Testis (tissue), 3 donors: ENCODE data around the gene ANO6. TPM values are rescaled to one million over a fixed set of nuclear protein-coding genes. Genes with fewer than 3 reads are reported as not detected.

Experiments used
- DNase-seq: peaks from one replicate; pipeline ENCODE4 v3.0.0-alpha.2; 2019
- H3K27ac ChIP-seq, 2 donors: fragments of 200-600 bp; sonication (generic); one replicate each; pipeline ENCODE4 v1.5.1; 2019
- H3K27me3 ChIP-seq: fragments of 200-600 bp; sonication (generic); one replicate; pipeline ENCODE4 v1.5.1; 2019
- H3K36me3 ChIP-seq: fragments of 200-600 bp; sonication (generic); one replicate; pipeline ENCODE4 v1.5.1; 2017; ENCODE audit warnings: low read depth; ENCODE audit errors: missing control alignments
- H3K4me1 ChIP-seq: fragments of 200-600 bp; sonication (generic); one replicate; pipeline ENCODE4 v1.5.1; 2019
- H3K4me3 ChIP-seq, 2 donors: fragments of 200-600 bp; sonication (generic); one replicate each; pipeline ENCODE4 v1.5.1; 2017 to 2019
- H3K9me3 ChIP-seq: fragments of 200-600 bp; sonication (generic); one replicate; pipeline ENCODE4 v1.5.1; 2017
- CTCF ChIP-seq, 3 experiments: fragments of 450-650 bp in 2 of 3; fragments of 200-600 bp in 1 of 3; sonication (generic) in 1 of 3; IDR thresholded peaks; one replicate each; pipeline ENCODE4 v1.5.1; 2016 to 2019; ENCODE audit warnings: antibody characterized with exemption in 3 of 3, mild to moderate bottlenecking in 2 of 3, moderate library complexity in 1 of 3
- POLR2A ChIP-seq: fragments of 450-650 bp; IDR thresholded peaks from one replicate; pipeline ENCODE4 v1.6.1; 2017; ENCODE audit warnings: antibody characterized with exemption, mild to moderate bottlenecking, moderate library complexity
- WGBS, 2 donors: methylation state at CpG; one replicate each; pipeline ENCODE4 v1.1.5; 2018; 5-methylcytosine and 5-hydroxymethylcytosine counted together
- intact Hi-C: fragments of 100-400 bp; cut with DNase I; formaldehyde crosslinking; loops from one replicate; pipeline ENCODE4 v1.15.1; 2023; ENCODE audit warnings: low total_unique reads
- polyA plus RNA-seq: library from polyadenylated mRNA; stranded (reverse); fragments of 350-450 nt; fragmentation: Illumina TruSeq; extraction: RNeasy Lipid Tissue Mini Kit (QIAGEN cat#74804); gene quantifications from one replicate; pipeline ENCODE4 v1.2.3, GENCODE V29; 2014; ENCODE audit warnings: low read depth, low replicate concordance; ENCODE audit not compliant: insufficient read depth
- total RNA-seq, 2 donors: library from RNA; depleted of rRNA; stranded (reverse); fragments of >200 nt; gene quantifications; one replicate each; pipeline ENCODE4 v1.2.3, GENCODE V29; 2016

Gene ANO6
- total and polyA plus RNA-seq, 3 donors from 2014 or later = 33.1 to 75.7 (median 58.0) TPM

GRCh38 chr12:45220969-45221368 lies 5.1 kb downstream of the ANO6 start:
- Histone ChIP-seq H3K36me3 (no peaks in the 10 kb centered on the region), H3K4me3 (no peak overlapping the region), H3K27me3 (no peaks in the 10 kb centered on the region), H3K9me3 (no peaks in the 10 kb centered on the region), H3K27ac (no peak overlapping the region), H3K4me1 (peaks cover 21% of the 10 kb centered on the region)
- no peak for TF ChIP-seq CTCF (IDR thresholded peaks at IDR 0.05)
- TF ChIP-seq POLR2A = no peak
- WGBS, 2 donors = 81 to 93% methylated on average over 6 of the region's 6 CpGs
- intact Hi-C loops = no loop called here
- DNase-seq = no peak

- intact Hi-C loops = no loop called here
- H3K36me3 ChIP-seq = no peaks in the 10 kb centered on the region
- TF ChIP-seq CTCF (IDR thresholded peaks at IDR 0.05) (no peak), POLR2A (no peak)
- peaks cover 10% of the 10 kb centered on the region for H3K4me1 ChIP-seq
- H3K27ac ChIP-seq = no peak overlapping the region
- DNase-seq = no peak
- H3K4me3 ChIP-seq = no peak overlapping the region
- no peaks in the 10 kb centered on the region for H3K9me3 ChIP-seq
- H3K27me3 ChIP-seq = no peaks in the 10 kb centered on the region
- 83 to 88% methylated on average over 2 of the region's 2 CpGs for WGBS, 2 donors
Observed at GRCh38 chr12:45223868-45224267, 8.0 kb downstream of the ANO6 start.

GRCh38 chr12:45224311-45224710 lies 8.4 kb downstream of the ANO6 start:
- no peak overlapping the region for H3K27ac ChIP-seq
- 75% methylated on average over 1 of the region's 1 CpG for WGBS, 2 donors
- TF ChIP-seq CTCF (IDR thresholded peaks at IDR 0.05) (no peak), POLR2A (no peak)
- H3K4me1 ChIP-seq = peaks cover 9% of the 10 kb centered on the region
- H3K9me3 ChIP-seq = no peaks in the 10 kb centered on the region
- H3K36me3 ChIP-seq = no peaks in the 10 kb centered on the region
- intact Hi-C loops = no loop called here
- H3K27me3 ChIP-seq = no peaks in the 10 kb centered on the region
- no peak overlapping the region for H3K4me3 ChIP-seq
- no peak for DNase-seq

- H3K36me3 ChIP-seq = no peaks in the 10 kb centered on the region
- no peak overlapping the region for H3K27ac ChIP-seq
- H3K4me3 ChIP-seq = no peak overlapping the region
- no peaks in the 10 kb centered on the region for H3K4me1 ChIP-seq
- H3K27me3 ChIP-seq = no peaks in the 10 kb centered on the region
- no peak for DNase-seq
- no peaks in the 10 kb centered on the region for H3K9me3 ChIP-seq
- TF ChIP-seq POLR2A (no peak), CTCF (IDR thresholded peaks at IDR 0.05) (no peak)
- intact Hi-C loops = no loop called here
Observed at GRCh38 chr12:45226021-45226420, 10.1 kb downstream of the ANO6 start.

GRCh38 chr12:45227316-45228067 lies 11.6 kb downstream of the ANO6 start:
- intact Hi-C loops = no loop called here

More at GRCh38 chr12:45227316-45228067, 11.6 kb downstream of the ANO6 start:
- Histone ChIP-seq H3K9me3 (no peaks in the 10 kb centered on the region), H3K4me1 (no peaks in the 10 kb centered on the region), H3K27me3 (no peaks in the 10 kb centered on the region), H3K36me3 (no peaks in the 10 kb centered on the region), H3K27ac (no peak overlapping the region), H3K4me3 (no peak overlapping the region)
- no peak for DNase-seq
- no peak for TF ChIP-seq POLR2A
- TF ChIP-seq CTCF (IDR thresholded peaks at IDR 0.05) = no peak
- WGBS, 2 donors = 86 to 88% methylated on average over 3 of the region's 3 CpGs
